Esophagus (tissue), 2 donors: Measurements from ENCODE around the gene SHMT1. TPM values are rescaled to one million over a fixed set of nuclear protein-coding genes. Genes with fewer than 3 reads are reported as not detected.
"Not testable (repeated sequence)": the region's sequence is repeated elsewhere in the genome, so short reads cannot be mapped to it uniquely, and the experiment has no call there.

Experiments used
- H3K27ac ChIP-seq, 2 donors: one replicate each; pipeline ENCODE4 v1.5.1; 2013; ENCODE audit warnings: low read depth in 2 of 2, mild to moderate bottlenecking in 2 of 2, inconsistent platforms in 1 of 2, low read length in 1 of 2, moderate library complexity in 1 of 2
- H3K27me3 ChIP-seq, 2 donors: one replicate each; pipeline ENCODE4 v1.6.1; 2013; ENCODE audit warnings: low read length in 2 of 2, control low read depth in 1 of 2, mild to moderate bottlenecking in 1 of 2; ENCODE audit not compliant: insufficient read depth in 2 of 2, control insufficient read depth in 1 of 2
- H3K36me3 ChIP-seq, 2 donors: one replicate each; pipeline ENCODE4 v1.6.1; 2013; ENCODE audit warnings: low read length in 1 of 2; ENCODE audit not compliant: control insufficient read depth in 2 of 2, insufficient read depth in 2 of 2
- H3K4me1 ChIP-seq, 2 donors: one replicate each; pipeline ENCODE4 v1.6.1; 2013; ENCODE audit warnings: low read length in 1 of 2; ENCODE audit not compliant: control insufficient read depth in 2 of 2, insufficient read depth in 2 of 2
- H3K4me3 ChIP-seq, 2 donors: one replicate each; pipeline ENCODE4 v1.5.1; 2013; ENCODE audit warnings: low read length in 2 of 2, mild to moderate bottlenecking in 2 of 2, low read depth in 1 of 2, moderate library complexity in 1 of 2
- H3K9me3 ChIP-seq, 2 donors: one replicate each; pipeline ENCODE4 v1.6.1; 2013; ENCODE audit warnings: mild to moderate bottlenecking in 2 of 2, low read depth in 1 of 2, low read length in 1 of 2, moderate library complexity in 1 of 2; ENCODE audit not compliant: control insufficient read depth in 2 of 2, insufficient read depth in 1 of 2
- WGBS, 2 donors: extraction: QIAGEN DNeasy Blood & Tissue Kit; methylation state at CpG; one replicate each; pipeline ENCODE4 v1.1.7; 2013; 5-methylcytosine and 5-hydroxymethylcytosine counted together
- polyA plus RNA-seq, 2 donors: library from polyadenylated mRNA; stranded (reverse); fragments of 200-250 nt; gene quantifications; one replicate each; pipeline ENCODE4 v1.2.3, GENCODE V29; 2013
- donor health status: healthy with polysubstance abuse.
- donor health status: Bipolar disorder and iron deficiency.

The SHMT1 gene
- polyA plus RNA-seq, 2 donors = 70.8 to 73.6 TPM

- 53 to 54% methylated on average over 15 to 16 of the region's 16 CpGs for WGBS, 2 donors
- Histone ChIP-seq H3K4me1 (peaks cover 3 to 9% of the 10 kb centered on the region in 2 donors), H3K9me3 (no peaks in the 10 kb centered on the region), H3K4me3 (peak overlapping the region in 1 of 2 donors; percentile 8), H3K27me3 (no peaks in the 10 kb centered on the region), H3K36me3 (peaks cover 0 to 17% of the 10 kb centered on the region in 2 donors), H3K27ac (peak overlapping the region in 1 of 2 donors; percentile 84)
These were observed 16.1 kb upstream of the SHMT1 start for GRCh38 chr17:18379246-18380146.

DNA sequence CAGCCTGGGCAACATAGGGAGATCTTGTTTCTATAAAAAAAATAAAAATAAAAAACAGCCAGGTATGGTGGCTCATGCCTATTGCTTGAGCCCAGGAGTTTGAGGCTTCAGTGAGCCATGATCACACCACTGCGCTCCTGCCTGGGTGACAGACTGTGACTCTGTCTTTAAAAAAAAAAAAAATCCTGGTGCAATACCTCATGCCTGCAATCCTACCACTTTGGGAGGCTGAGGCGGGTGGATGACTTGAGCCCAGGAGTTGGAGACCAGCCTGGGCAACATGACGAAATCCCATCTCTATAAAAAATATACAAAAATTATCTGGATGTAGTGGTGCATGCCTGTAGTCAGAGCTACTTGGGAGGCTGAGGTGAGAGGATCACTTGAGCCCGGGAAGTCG, 15.3 kb upstream of the SHMT1 start:
- H3K4me1 ChIP-seq, H3K9me3 ChIP-seq, H3K27me3 ChIP-seq: not testable (repeated sequence)
- WGBS, 2 donors = 68 to 80% methylated on average over 5 of the region's 5 CpGs
- Histone ChIP-seq H3K27ac (peak overlapping the region; percentile 91 to 94), H3K4me3 (peak overlapping the region in 1 of 2 donors; percentile 46), H3K36me3 (peaks cover 0 to 17% of the 10 kb centered on the region in 2 donors)

DNA sequence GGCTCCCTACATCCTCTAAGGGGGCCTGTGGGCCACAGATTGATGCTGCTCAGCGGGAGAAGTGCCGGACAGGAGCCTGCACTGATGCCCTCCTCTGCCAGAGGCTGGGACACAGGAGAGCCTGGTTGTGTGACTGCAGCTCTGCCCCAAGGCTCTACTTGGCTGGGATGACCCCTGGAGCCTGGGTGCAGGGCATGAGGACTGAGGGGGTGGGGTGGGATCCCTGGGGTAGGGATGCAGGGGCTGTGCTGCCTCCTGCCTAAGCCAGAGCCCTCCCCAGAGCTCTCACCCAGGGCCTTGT, 14.8 kb upstream of the SHMT1 start:
- 67 to 72% methylated on average over 2 of the region's 2 CpGs for WGBS, 2 donors
- Histone ChIP-seq H3K27ac (peak overlapping the region; percentile 91 to 94), H3K4me3 (peak overlapping the region; percentile 46 to 54)

GRCh38 chr17:18377437-18378204, 14.3 kb upstream of the SHMT1 start, which contains the start of gene EVPLL:
EVPLL (plus strand) TSS chr17:18377778; CDS start chr17:18380938, 3,160 bp downstream.
- peaks cover 3 to 9% of the 10 kb centered on the region in 2 donors for H3K4me1 ChIP-seq
- no peaks in the 10 kb centered on the region for H3K27me3 ChIP-seq
- WGBS, 2 donors = 39 to 46% methylated on average over 20 of the region's 20 CpGs
- no peaks in the 10 kb centered on the region for H3K9me3 ChIP-seq
- peaks cover 0 to 13% of the 10 kb centered on the region in 2 donors for H3K36me3 ChIP-seq
- peak within 1 kb of the TSS; percentile 93 to 94 for H3K27ac ChIP-seq
- H3K4me3 ChIP-seq = peak within 1 kb of the TSS; percentile 46 to 54

More for the DNA sequence above, 14.8 kb upstream of the SHMT1 start:
- Histone ChIP-seq H3K9me3 (no peaks in the 10 kb centered on the region), H3K4me1 (peaks cover 3 to 9% of the 10 kb centered on the region in 2 donors), H3K27me3 (no peaks in the 10 kb centered on the region), H3K36me3 (peaks cover 0 to 17% of the 10 kb centered on the region in 2 donors)

GRCh38 chr17:18374216-18374615, 10.9 kb upstream of the SHMT1 start:
- Histone ChIP-seq H3K36me3 (no peaks in the 10 kb centered on the region), H3K4me3 (no peak overlapping the region), H3K4me1 (peaks cover 0 to 2% of the 10 kb centered on the region in 2 donors), H3K9me3 (no peaks in the 10 kb centered on the region), H3K27me3 (no peaks in the 10 kb centered on the region), H3K27ac (no peak overlapping the region)
- WGBS, 2 donors = 73 to 80% methylated on average over 7 of the region's 7 CpGs

DNA sequence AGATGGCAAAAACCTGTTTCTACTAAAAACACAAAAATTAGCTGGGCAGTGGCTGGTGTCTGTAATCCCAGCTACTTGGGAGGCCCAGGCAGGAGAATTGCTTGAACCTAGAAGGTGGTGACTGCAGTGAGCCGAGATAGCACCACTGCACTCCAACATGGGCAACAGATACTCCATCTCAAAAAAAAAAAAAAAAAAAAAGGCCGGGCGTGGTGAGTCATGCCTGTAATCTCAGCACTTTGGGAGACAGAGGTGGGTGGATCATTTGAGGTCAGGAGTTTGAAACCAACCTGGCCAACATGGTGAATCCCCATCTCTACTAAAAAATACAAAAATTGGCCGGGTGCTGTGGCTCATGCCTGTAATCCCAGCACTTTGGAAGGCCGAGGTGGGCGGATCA, 9.8 kb upstream of the SHMT1 start:
- H3K27ac ChIP-seq, H3K4me1 ChIP-seq, H3K4me3 ChIP-seq, H3K36me3 ChIP-seq, H3K9me3 ChIP-seq, H3K27me3 ChIP-seq: not testable (repeated sequence)
- 68 to 74% methylated on average over 5 to 6 of the region's 6 CpGs for WGBS, 2 donors

GRCh38 chr17:18371455-18371854, 8.1 kb upstream of the SHMT1 start:
- Histone ChIP-seq H3K4me1 (no peaks in the 10 kb centered on the region), H3K27me3 (no peaks in the 10 kb centered on the region), H3K27ac (no peak overlapping the region), H3K36me3 (no peaks in the 10 kb centered on the region), H3K9me3 (no peaks in the 10 kb centered on the region), H3K4me3 (no peak overlapping the region)
- WGBS, 2 donors = 52 to 53% methylated on average over 7 of the region's 7 CpGs

GRCh38 chr17:18370761-18371160, 7.4 kb upstream of the SHMT1 start:
- H3K9me3 ChIP-seq = no peaks in the 10 kb centered on the region
- no peak overlapping the region for H3K27ac ChIP-seq
- WGBS, 2 donors = 75 to 86% methylated on average over 5 of the region's 5 CpGs
- H3K4me3 ChIP-seq = no peak overlapping the region
- H3K36me3 ChIP-seq = no peaks in the 10 kb centered on the region
- no peaks in the 10 kb centered on the region for H3K27me3 ChIP-seq
- no peaks in the 10 kb centered on the region for H3K4me1 ChIP-seq

DNA sequence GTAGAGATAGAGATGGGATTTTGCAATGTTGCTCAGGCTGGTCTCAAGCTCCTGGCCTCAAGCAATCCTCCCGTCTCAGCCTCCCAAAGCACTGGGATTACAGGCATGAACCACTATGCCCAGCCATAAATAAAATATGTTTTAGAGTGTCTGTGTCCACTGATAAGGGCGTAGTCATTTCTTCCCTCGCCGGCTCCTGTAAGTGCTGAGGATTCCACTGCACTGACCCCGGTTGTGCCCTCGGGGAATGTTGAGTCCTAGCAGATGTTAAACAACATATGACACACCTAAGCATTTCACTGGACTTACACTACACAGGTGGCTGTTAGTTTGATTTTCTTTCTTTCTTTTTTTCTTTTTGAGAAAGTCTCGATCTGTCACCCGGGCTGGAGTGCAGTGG, 5.6 kb upstream of the SHMT1 start:
- H3K36me3 ChIP-seq = no peaks in the 10 kb centered on the region
- no peaks in the 10 kb centered on the region for H3K4me1 ChIP-seq
- H3K27ac ChIP-seq = no peak overlapping the region
- no peaks in the 10 kb centered on the region for H3K9me3 ChIP-seq
- no peaks in the 10 kb centered on the region for H3K27me3 ChIP-seq
- 84 to 86% methylated on average over 8 of the region's 8 CpGs for WGBS, 2 donors
- no peak overlapping the region for H3K4me3 ChIP-seq
